BLaER1 (cell line): ENCODE data around the gene AMPH.

Experiments used
- H3K27ac ChIP-seq: shearing (Covaris generic); formaldehyde crosslinking; 2 replicates; pipeline ENCODE4 v1.8.1; 2022
- H3K27me3 ChIP-seq: shearing (Covaris generic); formaldehyde crosslinking; 2 replicates; pipeline ENCODE4 v1.8.1; 2022
- H3K36me3 ChIP-seq: shearing (Covaris generic); formaldehyde crosslinking; 2 replicates; pipeline ENCODE4 v1.8.1; 2022
- H3K4me1 ChIP-seq: shearing (Covaris generic); formaldehyde crosslinking; 2 replicates; pipeline ENCODE4 v1.8.1; 2022
- H3K4me2 ChIP-seq: shearing (Covaris generic); formaldehyde crosslinking; 2 replicates; pipeline ENCODE4 v1.8.1; 2022
- H3K4me3 ChIP-seq: shearing (Covaris generic); formaldehyde crosslinking; 2 replicates; pipeline ENCODE4 v1.8.1; 2022
- H3K9ac ChIP-seq: shearing (Covaris generic); formaldehyde crosslinking; 2 replicates; pipeline ENCODE4 v1.8.1; 2022
- H3K9me3 ChIP-seq: shearing (Covaris generic); formaldehyde crosslinking; 2 replicates; pipeline ENCODE4 v1.8.1; 2022
- H4K20me1 ChIP-seq: shearing (Covaris generic); formaldehyde crosslinking; 2 replicates; pipeline ENCODE4 v1.8.1; 2022
- Cebpa-rat ChIP-seq: shearing (Covaris generic); IDR thresholded peaks from 2 replicates; pipeline ENCODE4 v1.8.1; 2022

The AMPH gene

GRCh38 chr7:38628630-38629385 is 2.4 kb downstream of the AMPH start:
- TF ChIP-seq Cebpa-rat, result no peak
- H3K27ac ChIP-seq, result no peak overlapping the region
- H3K4me2 ChIP-seq, result no peak overlapping the region
- peaks cover 15% of the 10 kb centered on the region for H3K9me3 ChIP-seq
- no peaks in the 10 kb centered on the region for H4K20me1 ChIP-seq
- no peak overlapping the region for H3K4me3 ChIP-seq
- no peaks in the 10 kb centered on the region for H3K27me3 ChIP-seq
- no peak overlapping the region for H3K9ac ChIP-seq
- no peaks in the 10 kb centered on the region for H3K4me1 ChIP-seq
- H3K36me3 ChIP-seq, result no peaks in the 10 kb centered on the region

- H3K9me3 ChIP-seq, result peaks cover 9% of the 10 kb centered on the region
- H3K27ac ChIP-seq, result no peak overlapping the region
- no peaks in the 10 kb centered on the region for H3K4me1 ChIP-seq
- H3K4me3 ChIP-seq, result no peak overlapping the region
- no peaks in the 10 kb centered on the region for H3K36me3 ChIP-seq
- no peak for TF ChIP-seq Cebpa-rat
- no peaks in the 10 kb centered on the region for H3K27me3 ChIP-seq
- H3K9ac ChIP-seq, result no peak overlapping the region
- no peak overlapping the region for H3K4me2 ChIP-seq
- H4K20me1 ChIP-seq, result no peaks in the 10 kb centered on the region
These were observed 5.3 kb downstream of the AMPH start for GRCh38 chr7:38625866-38626265.

DNA sequence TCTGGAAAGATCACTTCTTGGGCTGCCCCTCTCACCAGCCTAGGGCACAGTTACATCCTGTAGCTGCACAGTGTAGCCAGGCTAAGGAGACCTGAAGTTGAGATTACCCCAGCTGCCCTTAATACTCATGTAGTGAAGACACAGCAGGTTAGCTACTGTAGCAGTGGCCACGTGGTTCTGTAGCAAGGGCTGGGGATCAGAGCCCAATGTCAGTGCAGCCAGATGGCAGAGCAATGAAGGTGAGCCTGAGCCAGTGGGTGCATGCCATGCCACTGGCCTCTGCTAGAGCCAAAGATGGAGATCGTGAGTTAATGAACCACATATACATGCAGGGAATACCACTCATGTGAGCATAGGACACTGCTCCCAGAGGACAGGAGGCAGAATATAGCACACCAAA is 15.5 kb downstream of the AMPH start:
- no peak overlapping the region for H3K4me2 ChIP-seq
- no peaks in the 10 kb centered on the region for H3K4me1 ChIP-seq
- no peak overlapping the region for H3K27ac ChIP-seq
- no peaks in the 10 kb centered on the region for H3K9me3 ChIP-seq
- no peak for TF ChIP-seq Cebpa-rat
- H3K27me3 ChIP-seq, result no peaks in the 10 kb centered on the region
- H3K36me3 ChIP-seq, result no peaks in the 10 kb centered on the region
- H3K9ac ChIP-seq, result no peak overlapping the region
- no peak overlapping the region for H3K4me3 ChIP-seq
- no peaks in the 10 kb centered on the region for H4K20me1 ChIP-seq

- H3K9me3 ChIP-seq, result no peaks in the 10 kb centered on the region
- no peaks in the 10 kb centered on the region for H3K36me3 ChIP-seq
- H3K27me3 ChIP-seq, result no peaks in the 10 kb centered on the region
- no peak overlapping the region for H3K9ac ChIP-seq
- H3K27ac ChIP-seq, result no peak overlapping the region
- no peak overlapping the region for H3K4me2 ChIP-seq
- TF ChIP-seq Cebpa-rat, result no peak
- no peaks in the 10 kb centered on the region for H3K4me1 ChIP-seq
- no peaks in the 10 kb centered on the region for H4K20me1 ChIP-seq
- no peak overlapping the region for H3K4me3 ChIP-seq
These were observed 23.7 kb downstream of the AMPH start for GRCh38 chr7:38607466-38607865.

- Histone ChIP-seq H3K36me3 (no peaks in the 10 kb centered on the region), H3K27me3 (no peaks in the 10 kb centered on the region), H3K9ac (no peak overlapping the region), H3K9me3 (no peaks in the 10 kb centered on the region), H3K4me2 (no peak overlapping the region), H3K4me1 (no peaks in the 10 kb centered on the region), H3K27ac (no peak overlapping the region), H4K20me1 (no peaks in the 10 kb centered on the region), H3K4me3 (no peak overlapping the region)
- TF ChIP-seq Cebpa-rat, result no peak
These were observed 30.4 kb downstream of the AMPH start for GRCh38 chr7:38600741-38601140.

GRCh38 chr7:38594949-38595348 is 36.2 kb downstream of the AMPH start:
- H3K4me2 ChIP-seq, result no peak overlapping the region
- H3K27me3 ChIP-seq, result no peaks in the 10 kb centered on the region
- no peak for TF ChIP-seq Cebpa-rat
- no peaks in the 10 kb centered on the region for H3K36me3 ChIP-seq
- no peaks in the 10 kb centered on the region for H3K9me3 ChIP-seq
- no peak overlapping the region for H3K9ac ChIP-seq
- no peaks in the 10 kb centered on the region for H4K20me1 ChIP-seq
- no peak overlapping the region for H3K4me3 ChIP-seq
- H3K27ac ChIP-seq, result no peak overlapping the region
- no peaks in the 10 kb centered on the region for H3K4me1 ChIP-seq

- Histone ChIP-seq H3K27me3 (no peaks in the 10 kb centered on the region), H3K27ac (no peak overlapping the region), H3K4me1 (no peaks in the 10 kb centered on the region), H3K9me3 (no peaks in the 10 kb centered on the region), H4K20me1 (no peaks in the 10 kb centered on the region), H3K4me3 (no peak overlapping the region), H3K36me3 (no peaks in the 10 kb centered on the region), H3K9ac (no peak overlapping the region), H3K4me2 (no peak overlapping the region)
- no peak for TF ChIP-seq Cebpa-rat
These were observed 38.4 kb downstream of the AMPH start for GRCh38 chr7:38592737-38593288.

DNA sequence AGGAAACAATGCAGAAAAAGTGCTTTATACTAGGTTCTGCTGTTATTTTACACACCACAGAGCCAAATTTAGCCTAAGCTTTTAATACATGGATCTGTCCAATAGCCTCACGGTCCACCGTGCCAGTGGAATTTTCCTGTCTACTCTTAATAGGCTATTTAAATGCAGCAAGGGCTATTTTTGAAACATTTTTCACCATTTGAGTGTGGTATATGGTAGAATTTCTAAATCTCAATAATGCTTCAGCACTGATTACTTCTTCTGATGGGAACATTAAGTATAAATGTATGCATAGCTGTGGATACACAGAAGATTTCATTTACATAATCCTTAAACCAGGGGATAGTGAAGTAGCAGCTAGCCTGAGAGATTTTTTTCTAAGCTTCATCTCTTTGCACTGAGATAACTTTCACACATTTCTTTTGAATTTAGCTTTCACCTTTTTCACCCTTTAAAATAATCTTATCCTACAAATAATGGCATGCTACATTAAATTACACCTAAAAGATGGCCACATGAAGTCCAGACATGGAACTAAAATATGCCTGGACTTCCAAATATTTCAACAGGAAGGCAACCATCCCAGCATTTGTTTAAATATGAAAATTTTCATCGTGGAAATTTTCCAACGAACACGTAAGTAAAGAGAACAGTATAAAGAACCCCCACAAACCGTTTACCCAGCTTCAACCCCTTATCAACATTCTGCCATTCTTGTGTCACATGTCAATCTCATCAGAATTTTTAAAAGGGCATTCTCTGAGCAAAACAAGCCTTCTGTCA is 45.4 kb downstream of the AMPH start:
- no peaks in the 10 kb centered on the region for H3K36me3 ChIP-seq
- H3K4me3 ChIP-seq, result no peak overlapping the region
- H3K4me1 ChIP-seq, result no peaks in the 10 kb centered on the region
- no peak overlapping the region for H3K9ac ChIP-seq
- no peak for TF ChIP-seq Cebpa-rat
- H3K27me3 ChIP-seq, result no peaks in the 10 kb centered on the region
- H3K27ac ChIP-seq, result no peak overlapping the region
- H3K4me2 ChIP-seq, result no peak overlapping the region
- no peaks in the 10 kb centered on the region for H4K20me1 ChIP-seq
- no peaks in the 10 kb centered on the region for H3K9me3 ChIP-seq

DNA sequence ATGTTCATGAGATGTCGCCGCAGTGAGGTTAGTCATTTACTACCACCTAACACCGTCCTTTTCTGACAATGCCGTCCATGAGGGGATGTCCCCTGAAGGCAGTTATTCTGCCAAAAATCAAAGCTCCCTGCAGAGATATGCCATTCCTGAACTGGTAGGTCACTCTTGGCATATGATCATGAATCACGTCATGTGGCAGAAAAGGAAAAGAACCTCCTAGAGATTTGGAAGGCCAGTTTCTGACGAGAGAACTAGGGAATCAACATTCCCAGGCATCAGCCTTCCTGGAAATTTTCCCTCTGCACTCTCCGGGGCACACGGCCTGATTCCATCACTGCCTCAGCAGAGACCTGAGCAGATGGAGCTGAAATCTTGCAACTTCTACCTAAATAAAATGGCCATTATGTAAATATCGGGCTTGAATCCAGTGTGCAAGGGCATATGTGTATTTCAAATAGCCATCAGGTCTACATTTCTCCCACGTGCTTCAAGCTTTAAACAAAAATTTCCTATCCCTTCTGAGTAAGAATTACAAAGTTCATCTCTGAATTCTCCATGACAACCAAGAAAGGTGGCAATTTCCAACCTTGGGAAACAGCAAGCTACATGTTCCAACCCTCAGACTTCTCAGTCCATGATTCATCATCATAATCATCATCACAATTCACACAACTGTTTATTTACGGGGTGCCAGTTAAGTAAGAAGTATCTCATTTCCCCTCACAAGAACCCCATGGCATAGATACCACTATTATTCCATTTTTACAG is 46.5 kb downstream of the AMPH start:
- Histone ChIP-seq H3K4me3 (no peak overlapping the region), H3K36me3 (no peaks in the 10 kb centered on the region), H3K9me3 (no peaks in the 10 kb centered on the region), H3K4me1 (no peaks in the 10 kb centered on the region), H3K9ac (no peak overlapping the region), H3K27ac (no peak overlapping the region), H3K27me3 (no peaks in the 10 kb centered on the region), H4K20me1 (no peaks in the 10 kb centered on the region), H3K4me2 (no peak overlapping the region)
- no peak for TF ChIP-seq Cebpa-rat
